ENCODE measurements around the gene RNF182. TPM values are rescaled to one million over a fixed set of nuclear protein-coding genes. Genes with fewer than 3 reads are reported as not detected.

RNF182 gene
- total RNA-seq, 2 donors from 2014 or later = not detected

DNA sequence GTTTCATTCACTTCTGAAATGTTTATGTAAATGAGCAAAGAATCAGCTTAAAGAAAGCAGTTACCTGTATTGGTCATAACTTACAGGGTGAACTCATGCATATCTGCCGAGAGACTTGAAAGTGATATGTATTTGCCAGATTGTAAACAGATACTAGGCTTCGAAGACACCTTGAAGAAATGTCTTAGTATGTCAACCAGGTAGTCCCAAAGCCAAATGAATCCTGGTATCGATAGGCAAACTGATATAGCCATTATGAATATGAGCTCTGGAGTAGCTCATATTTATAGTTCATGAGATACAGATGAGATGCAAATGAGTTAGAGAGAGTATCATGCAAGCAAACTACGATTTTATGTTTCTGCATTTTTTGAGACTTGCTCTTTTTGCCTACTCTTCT is 55.8 kb downstream of the RNF182 start:
- DNase-seq (ENCODE audit: low spot score in 2 of 2) = no peak
- ATAC-seq = no peak
- no peaks in the 10 kb centered on the region for H3K9me3 Mint-ChIP-seq
- no peaks in the 10 kb centered on the region for H3K36me3 Mint-ChIP-seq
- H3K27ac Mint-ChIP-seq = no peak overlapping the region

DNA sequence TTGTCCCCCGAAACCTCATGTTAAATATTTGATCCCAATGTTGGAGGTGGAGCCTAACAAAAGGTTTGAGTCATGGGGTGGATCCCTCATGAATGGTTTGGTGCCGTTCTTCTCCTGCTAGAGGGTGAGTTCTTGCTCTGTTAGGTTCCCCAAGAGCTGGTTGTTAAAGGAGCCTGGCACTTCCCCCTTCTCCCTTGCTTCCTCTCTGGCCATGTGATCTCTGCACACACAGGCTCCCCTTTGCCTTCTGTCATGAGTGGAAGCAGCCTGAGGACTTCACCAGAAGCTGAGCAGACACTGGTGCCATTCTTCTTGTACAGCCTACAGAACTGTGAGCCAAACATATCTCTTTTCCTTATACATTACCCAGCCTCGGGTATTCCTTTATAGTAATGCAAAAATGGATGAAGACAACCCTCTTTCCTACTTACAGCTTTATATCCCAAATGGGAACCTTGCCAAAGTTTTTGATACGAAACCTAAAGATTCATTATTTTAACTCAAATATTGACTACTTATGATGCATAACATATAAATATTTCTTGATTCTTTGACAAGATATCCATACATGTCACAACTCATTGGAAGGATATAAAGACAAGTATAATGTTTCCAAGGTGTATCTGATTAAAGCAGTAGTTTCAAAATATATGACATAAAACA is 61.0 kb downstream of the RNF182 start:
- no peak for DNase-seq (ENCODE audit: low spot score in 2 of 2)

DNA sequence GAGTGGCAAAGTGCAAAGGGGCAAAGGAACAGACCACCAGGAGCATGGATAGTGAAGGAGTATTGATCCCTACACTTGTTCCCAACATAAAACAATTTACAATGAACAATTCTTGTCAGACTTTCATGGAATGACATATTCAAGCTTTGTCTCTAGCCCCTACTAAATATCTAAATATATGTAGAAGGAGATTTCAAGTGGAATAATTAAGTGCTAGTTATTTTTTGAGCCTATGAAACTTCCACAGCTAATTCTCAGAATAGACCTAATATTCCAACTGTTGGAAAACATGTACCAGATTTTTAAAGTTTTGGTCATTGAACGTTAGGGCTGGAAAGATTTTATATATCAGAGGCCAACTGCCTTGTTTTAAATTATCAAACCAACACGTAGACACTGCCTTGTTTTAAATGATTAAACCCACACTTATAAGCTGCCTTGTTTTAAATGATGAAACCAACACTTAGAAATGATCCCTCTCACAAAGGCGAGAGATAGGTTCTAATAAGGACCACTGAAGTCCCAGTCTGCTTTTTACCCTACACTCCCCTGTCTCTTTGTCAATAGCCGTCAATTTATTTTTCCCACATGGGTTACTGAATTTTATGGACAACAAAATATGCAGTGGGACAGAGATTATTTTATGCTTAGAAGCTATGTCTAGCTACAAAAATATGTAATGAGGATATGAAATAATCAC is 62.1 kb downstream of the RNF182 start:
- no peak overlapping the region for H3K27ac Mint-ChIP-seq
- H3K36me3 Mint-ChIP-seq = no peaks in the 10 kb centered on the region
- no peaks in the 10 kb centered on the region for H3K9me3 Mint-ChIP-seq
- ATAC-seq (no peak), DNase-seq (ENCODE audit: low spot score in 2 of 2) (no peak)

More for the DNA sequence above, 61.0 kb downstream of the RNF182 start:
- H3K9me3 Mint-ChIP-seq = no peaks in the 10 kb centered on the region
- no peak for ATAC-seq
- no peak overlapping the region for H3K27ac Mint-ChIP-seq
- H3K36me3 Mint-ChIP-seq = no peaks in the 10 kb centered on the region

DNA sequence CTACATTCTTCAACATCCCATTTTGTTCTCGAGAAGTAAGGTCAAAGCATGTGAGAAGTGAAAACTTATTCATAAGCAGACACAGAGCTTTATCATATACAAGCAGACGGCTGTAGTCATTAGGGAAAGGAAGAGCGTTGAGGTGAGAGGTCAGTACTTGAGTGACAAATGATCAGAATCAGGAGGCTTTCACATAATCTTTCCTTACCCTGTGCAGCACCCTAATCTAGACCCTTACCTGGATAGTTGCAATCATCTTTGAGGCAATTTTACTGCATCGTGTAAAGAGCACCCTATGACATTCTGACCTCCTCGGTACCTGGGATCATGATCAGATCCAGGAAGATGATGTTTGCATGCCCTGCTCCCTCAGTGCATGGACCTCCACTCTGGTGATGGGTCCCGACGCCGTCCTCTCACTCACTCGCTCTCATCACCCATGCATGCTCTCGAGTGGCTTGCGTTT is 62.7 kb downstream of the RNF182 start:
- DNase-seq (ENCODE audit: low spot score in 2 of 2) = no peak
- no peak for ATAC-seq
- H3K9me3 Mint-ChIP-seq = no peaks in the 10 kb centered on the region
- H3K27ac Mint-ChIP-seq = no peak overlapping the region
- H3K36me3 Mint-ChIP-seq = no peaks in the 10 kb centered on the region

DNA sequence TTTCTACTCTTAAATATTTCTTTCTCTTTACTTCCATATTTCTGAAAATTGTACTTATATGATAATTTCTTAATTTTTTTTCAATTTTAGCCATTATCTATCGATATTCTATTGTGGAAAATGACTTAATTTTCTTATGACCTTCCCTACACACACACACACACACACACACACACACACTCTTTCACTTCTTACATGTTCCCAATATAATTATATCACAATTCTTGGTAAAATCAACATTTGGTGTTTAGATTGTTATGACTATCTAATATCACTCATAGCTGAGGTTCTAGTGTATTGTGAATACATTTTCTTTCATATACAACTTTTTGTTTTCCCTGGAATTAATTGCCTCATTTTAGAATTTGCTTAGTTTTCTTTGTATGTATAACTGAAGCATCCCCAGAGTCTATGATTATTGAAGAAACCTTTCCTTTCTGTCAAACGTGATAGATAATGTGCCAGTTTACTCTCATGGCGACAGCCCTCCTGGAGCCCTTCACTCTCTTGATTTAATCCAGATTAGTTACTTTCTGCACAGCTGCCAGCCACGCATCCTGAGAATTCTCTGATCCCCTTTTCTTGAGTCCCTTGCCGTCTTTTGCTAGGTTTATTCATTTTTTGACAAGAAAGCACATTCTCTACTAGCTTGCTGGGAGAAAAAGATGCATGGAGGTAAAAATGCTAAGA is 63.4 kb downstream of the RNF182 start:
- Mint-ChIP-seq H3K36me3 (no peaks in the 10 kb centered on the region), H3K27ac (no peak overlapping the region), H3K9me3 (no peaks in the 10 kb centered on the region)
- ATAC-seq (no peak), DNase-seq (ENCODE audit: low spot score in 2 of 2) (no peak)

DNA sequence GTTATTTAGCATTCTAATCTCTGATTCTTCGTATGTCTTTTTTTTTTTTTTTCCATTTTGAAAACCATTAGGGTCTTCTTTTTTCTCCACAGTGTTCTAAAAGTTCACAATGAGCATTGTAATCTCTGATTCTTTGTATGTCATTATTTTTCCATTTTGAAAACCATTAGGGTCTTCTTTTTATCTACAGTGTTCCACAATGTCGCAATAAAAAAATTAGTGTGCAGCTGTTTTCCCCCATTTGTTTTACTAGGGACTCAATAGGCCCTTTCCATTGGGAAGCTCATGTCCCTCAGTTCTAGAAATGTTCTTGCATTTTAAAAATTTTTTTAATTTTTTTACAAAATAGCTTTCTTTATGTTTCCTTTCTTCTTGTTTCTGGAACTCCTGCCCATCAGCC is 64.2 kb downstream of the RNF182 start:
- Mint-ChIP-seq H3K27ac (no peak overlapping the region), H3K36me3 (no peaks in the 10 kb centered on the region), H3K9me3 (no peaks in the 10 kb centered on the region)
- DNase-seq (ENCODE audit: low spot score in 2 of 2) (no peak), ATAC-seq (no peak)

DNA sequence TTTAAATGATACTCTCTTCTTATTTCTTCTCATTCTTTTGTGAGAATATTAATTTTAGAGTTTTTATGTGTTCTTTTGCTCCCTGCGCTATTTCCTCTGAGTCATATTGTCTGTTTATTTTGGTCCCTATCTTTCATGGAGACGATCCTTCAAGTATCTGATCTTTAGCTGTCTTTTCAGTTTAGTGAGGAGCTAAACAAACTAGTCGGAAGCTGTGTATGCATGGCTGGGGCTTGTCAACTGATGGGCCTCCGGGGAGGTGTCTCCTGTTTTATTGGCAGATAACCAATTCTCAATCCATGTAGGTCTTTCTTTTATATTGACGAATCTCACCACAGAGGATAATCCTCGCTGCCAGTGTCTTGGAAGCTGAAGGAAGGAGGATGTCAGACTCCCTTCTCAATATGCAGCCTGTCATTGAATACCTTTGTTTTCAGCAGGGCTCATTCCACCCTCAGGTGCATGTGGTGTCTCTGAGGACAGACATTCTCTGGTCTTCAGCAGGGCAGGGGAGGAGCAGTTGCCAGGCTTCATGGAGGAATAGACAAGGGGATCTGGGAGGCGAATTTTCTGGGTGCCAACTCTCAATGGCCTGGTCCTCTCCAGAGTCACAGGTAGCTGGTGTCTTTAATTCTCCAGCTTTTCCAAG is 64.9 kb downstream of the RNF182 start:
- DNase-seq (ENCODE audit: low spot score in 2 of 2) = no peak

DNA sequence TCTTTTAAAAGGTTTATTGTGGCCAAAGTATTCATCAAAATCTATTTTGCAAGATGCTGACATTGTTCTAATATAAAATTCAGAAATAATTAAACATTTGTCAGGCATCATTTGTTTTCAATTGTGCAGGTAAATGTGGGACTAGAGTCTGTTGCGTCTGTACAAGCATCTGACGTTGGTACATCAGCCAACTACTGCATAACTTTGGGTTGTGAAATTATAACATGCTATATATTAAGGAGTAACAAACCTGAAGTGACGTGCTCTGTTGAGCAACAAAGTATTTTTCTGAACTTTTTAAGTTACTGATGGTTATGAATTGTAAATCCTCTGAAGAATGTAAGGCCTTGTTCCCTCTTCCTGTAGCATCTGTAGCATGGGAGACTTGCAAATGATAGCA is 66.0 kb downstream of the RNF182 start:
- DNase-seq (ENCODE audit: low spot score in 2 of 2) = no peak
- H3K9me3 Mint-ChIP-seq = no peaks in the 10 kb centered on the region
- no peaks in the 10 kb centered on the region for H3K36me3 Mint-ChIP-seq
- no peak for ATAC-seq
- no peak overlapping the region for H3K27ac Mint-ChIP-seq

More for the DNA sequence above, 64.9 kb downstream of the RNF182 start:
- Mint-ChIP-seq H3K27ac (no peak overlapping the region), H3K9me3 (no peaks in the 10 kb centered on the region), H3K36me3 (no peaks in the 10 kb centered on the region)
- ATAC-seq = no peak

DNA sequence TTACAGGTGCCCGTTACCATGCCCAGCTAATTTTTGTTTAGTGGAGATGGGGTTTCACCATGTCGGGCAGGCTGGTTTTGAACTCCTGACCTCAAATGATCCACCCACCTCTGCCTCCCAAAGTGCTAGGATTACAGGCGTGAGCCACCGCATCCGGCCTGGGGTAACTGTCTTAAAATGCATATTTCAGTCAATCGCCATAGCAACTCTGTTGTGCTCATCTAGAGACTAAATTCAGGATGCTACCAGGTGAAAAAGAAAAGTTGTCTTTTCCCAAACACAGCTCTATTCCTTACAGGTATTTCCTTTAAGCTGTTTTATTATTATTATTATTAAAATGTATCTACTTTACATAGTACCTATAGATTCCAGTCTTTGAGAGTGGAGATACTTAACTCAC is 66.6 kb downstream of the RNF182 start:
- Mint-ChIP-seq H3K9me3 (no peaks in the 10 kb centered on the region), H3K27ac (no peak overlapping the region), H3K36me3 (no peaks in the 10 kb centered on the region)
- no peak for ATAC-seq
- DNase-seq (ENCODE audit: low spot score in 2 of 2) = no peak

DNA sequence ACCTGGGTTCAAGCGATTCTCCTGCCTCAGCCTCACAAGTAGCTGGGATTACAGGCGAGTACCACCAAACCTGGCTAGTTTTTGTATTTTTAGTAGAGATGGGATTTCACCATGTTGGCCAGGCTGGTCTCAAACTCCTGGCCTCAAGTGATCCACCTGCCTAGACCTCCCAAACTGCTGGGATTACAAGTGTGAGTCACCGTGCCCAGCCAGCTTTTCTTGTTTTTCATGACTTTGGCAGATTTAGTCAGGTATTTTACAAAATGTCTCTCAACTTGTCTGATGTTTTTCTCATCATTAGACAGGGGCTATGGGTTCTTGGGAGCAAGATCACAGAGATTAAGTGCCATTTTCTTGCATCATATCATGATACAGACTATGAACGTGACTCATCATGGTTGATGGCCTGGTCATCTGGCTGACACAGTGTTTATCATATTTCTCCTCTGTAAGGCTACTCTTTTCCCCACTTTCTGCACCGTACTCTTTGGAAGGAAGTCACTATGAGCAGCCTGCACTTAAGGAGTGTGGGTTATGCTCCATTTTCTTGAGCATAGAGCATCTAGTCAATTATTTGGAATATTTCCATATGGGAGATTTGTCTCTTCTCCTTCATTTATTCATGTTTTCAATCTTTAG is 67.8 kb downstream of the RNF182 start:
- H3K27ac Mint-ChIP-seq = no peak overlapping the region
- H3K9me3 Mint-ChIP-seq = no peaks in the 10 kb centered on the region
- H3K36me3 Mint-ChIP-seq = no peaks in the 10 kb centered on the region
- ATAC-seq (no peak), DNase-seq (ENCODE audit: low spot score in 2 of 2) (no peak)

DNA sequence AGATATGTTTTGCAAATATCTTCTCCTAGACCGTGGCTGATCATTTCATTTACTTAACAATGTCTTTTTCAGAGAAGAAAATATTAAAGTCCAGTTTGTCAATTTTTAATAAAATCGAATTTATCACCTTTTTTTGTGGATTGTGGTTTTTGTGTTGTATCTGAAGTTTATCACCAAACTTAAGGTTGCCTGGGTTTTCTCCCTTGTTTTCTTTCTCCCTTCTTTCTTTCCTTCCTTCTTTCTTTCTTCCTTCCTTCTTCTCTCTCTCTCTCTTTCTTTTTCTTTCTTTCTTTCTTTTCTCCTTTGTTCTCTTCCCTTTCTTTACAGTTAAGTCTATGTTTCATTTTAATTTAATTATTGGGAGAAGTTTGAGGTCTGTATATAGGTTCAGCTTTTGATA is 68.7 kb downstream of the RNF182 start:
- ATAC-seq = no peak

DNA sequence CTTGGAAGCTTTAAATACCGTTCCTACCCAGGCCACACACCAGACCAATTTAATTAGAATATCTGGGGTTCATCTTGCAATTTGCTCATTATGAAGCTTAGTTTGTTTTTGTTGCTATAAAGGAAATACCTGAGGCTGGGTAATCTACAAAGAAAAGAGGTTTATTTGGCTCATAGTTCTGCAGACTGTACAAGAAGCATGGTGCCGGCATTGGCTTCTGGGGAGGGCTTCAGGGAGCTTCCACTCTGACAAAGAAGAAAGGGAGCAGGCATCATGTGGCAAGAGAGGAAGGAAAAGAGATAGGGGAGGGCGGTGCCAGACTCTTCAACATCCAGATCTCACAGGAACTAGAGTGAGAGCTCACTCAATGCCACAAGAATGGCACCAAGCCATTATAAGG is 73.6 kb downstream of the RNF182 start:
- H3K36me3 Mint-ChIP-seq = no peaks in the 10 kb centered on the region
- H3K9me3 Mint-ChIP-seq = no peaks in the 10 kb centered on the region

More for the DNA sequence above, 68.7 kb downstream of the RNF182 start:
- Mint-ChIP-seq H3K9me3 (no peaks in the 10 kb centered on the region), H3K27ac (no peak overlapping the region), H3K36me3 (no peaks in the 10 kb centered on the region)
- no peak for DNase-seq (ENCODE audit: low spot score in 2 of 2)

DNA sequence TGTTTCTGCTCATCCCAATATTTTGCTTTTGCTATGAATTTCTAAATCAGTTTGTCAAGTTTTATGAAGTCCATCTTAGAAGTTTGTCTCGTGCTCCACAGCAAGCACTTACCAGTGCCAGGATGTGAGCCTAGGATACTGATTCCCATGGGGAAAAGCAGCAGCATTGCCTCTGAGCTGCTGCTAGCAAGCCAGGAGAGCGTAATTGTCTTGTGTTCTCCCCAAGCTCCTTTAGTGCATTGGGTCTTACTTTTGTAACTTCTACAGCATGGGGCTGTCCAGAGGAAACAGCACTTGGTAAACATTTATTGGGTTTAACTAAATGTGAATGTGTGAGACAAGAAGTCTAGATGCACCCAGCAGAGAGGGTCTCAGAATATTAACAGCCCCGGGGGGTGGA is 76.1 kb downstream of the RNF182 start:
- ATAC-seq (no peak), DNase-seq (ENCODE audit: low spot score in 2 of 2) (no peak)
- H3K27ac Mint-ChIP-seq = no peak overlapping the region
- no peaks in the 10 kb centered on the region for H3K9me3 Mint-ChIP-seq
- no peaks in the 10 kb centered on the region for H3K36me3 Mint-ChIP-seq

More for the DNA sequence above, 73.6 kb downstream of the RNF182 start:
- DNase-seq (ENCODE audit: low spot score in 2 of 2) (no peak), ATAC-seq (no peak)
- H3K27ac Mint-ChIP-seq = no peak overlapping the region

DNA sequence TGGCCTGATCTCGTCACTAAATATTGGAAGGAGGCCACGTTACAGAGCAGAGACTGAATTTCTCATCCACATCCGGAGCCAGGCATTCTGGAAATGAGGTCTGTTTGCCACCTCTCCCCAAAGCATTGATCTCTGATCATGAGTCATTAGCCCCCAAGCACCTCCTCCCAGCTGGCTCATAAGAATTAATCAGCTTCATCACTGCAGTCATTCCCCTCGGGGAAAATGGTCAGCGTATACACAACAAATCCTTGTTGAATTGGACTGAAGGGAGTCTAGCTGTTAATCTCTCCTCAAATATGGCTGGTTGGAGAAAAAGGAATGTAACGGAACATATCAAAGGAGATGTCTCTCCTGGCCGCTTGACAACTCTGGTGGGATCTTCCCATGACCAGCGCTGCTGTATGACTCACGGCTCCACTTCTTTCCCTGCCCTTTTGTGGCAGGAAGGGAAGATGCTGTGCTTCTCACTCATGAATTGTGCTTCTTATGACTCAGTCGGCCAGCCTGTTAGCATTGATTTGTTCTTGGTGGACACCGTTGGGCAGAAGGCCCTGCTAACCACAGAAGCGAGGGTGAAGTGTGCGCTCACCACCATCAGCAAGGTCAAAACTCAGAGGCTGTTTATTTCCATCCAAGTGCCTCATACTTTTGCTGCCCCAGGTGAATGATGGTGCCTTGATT is 76.7 kb downstream of the RNF182 start:
- ATAC-seq = no peak
- no peaks in the 10 kb centered on the region for H3K36me3 Mint-ChIP-seq
- DNase-seq (ENCODE audit: low spot score in 2 of 2) = no peak
- no peak overlapping the region for H3K27ac Mint-ChIP-seq
- H3K9me3 Mint-ChIP-seq = no peaks in the 10 kb centered on the region

DNA sequence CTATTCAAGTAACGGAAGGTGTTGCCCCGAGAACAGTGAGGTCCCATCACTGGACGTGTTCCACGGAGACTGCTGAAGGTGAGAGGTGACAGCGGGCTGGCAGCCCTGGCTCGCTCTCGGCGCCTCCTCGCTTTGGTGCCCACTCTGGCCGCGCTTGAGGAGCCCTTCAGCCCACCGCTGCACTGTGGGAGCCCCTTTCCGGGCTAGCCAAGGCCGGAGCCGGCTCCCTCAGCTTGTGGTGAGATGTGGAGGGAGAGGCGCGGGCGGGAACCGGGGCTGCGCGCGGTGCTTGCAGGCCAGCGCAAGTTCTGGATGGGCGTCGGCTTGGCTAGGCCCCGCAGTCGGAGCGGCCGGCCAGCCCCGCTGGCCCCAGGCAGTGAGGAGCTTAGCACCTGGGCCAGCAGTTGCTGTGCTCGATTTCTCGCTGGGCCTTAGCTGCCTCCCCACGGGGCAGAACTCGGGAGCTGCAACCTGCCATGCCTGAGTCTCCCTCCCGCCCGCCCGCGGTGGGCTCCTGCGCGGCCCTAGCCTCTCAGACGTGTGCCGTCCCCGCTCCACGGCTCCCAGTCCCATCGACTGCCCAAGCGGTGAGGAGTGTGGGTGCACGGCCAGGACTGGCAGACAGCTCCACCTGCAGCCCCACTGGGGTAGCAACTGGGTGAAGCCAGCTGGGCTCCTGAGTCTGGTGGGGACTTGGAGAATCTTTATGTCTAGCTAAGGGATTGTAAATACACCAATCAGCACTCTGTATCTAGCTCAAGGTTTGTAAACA is 77.6 kb downstream of the RNF182 start:
- ATAC-seq = no peak
- H3K27ac Mint-ChIP-seq = no peak overlapping the region
- DNase-seq (ENCODE audit: low spot score in 2 of 2) = no peak
- no peaks in the 10 kb centered on the region for H3K36me3 Mint-ChIP-seq
- no peaks in the 10 kb centered on the region for H3K9me3 Mint-ChIP-seq

DNA sequence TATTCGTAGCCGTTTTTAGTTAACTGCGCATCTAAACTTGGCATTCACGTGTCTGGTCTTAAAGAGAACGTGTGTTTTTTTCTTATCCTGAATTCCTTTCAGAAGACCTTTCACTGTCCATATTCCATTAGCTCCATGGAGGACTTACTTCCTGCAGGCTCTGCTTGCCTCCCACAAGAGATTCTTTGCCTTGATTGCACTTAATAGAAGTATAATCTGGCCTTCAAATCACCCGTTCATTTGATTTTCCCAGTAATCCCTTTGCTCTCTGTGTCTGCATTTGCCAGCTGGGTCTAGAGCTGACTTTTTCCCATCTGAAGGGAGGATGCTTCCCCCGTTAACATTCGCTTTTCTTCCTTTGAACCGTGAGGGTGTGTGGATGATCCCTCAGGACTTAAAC is 79.5 kb downstream of the RNF182 start:
- no peak for DNase-seq (ENCODE audit: low spot score in 2 of 2)
- ATAC-seq = no peak
- no peak overlapping the region for H3K27ac Mint-ChIP-seq
- H3K36me3 Mint-ChIP-seq = no peaks in the 10 kb centered on the region
- H3K9me3 Mint-ChIP-seq = no peaks in the 10 kb centered on the region

Data from activated naive CD4-positive, alpha-beta T cell treated with anti-CD3 and anti-CD28 coated beads, Interleukin-2, amount 50 U/mL, for 72 hours (primary cell).